HCT116 (cell line): ENCODE measurements around the gene DIP2B. TPM values are rescaled to one million over a fixed set of nuclear protein-coding genes. Genes with fewer than 3 reads are reported as not detected.
"Not testable (repeated sequence)": the region's sequence is repeated elsewhere in the genome, so short reads cannot be mapped to it uniquely, and the experiment has no call there.

Experiments
- ATAC-seq: fragments of 200-7000 bp; cut with Tn5 transposase; 2 replicates; pipeline ENCODE4 v1.9.1; 2020; ENCODE audit warnings: mild to moderate bottlenecking, moderate library complexity
- BruUV-seq: library from RNA; stranded (reverse); fragments of 400-500 nt; replicated peaks from 2 replicates; lab custom pipeline; 2021; lab: Mats Ljungman, UMichigan
- CTCF ChIA-PET: fragments of 300-600 bp; sonication (Branson Sonifier 250); formaldehyde crosslinking; loops from one replicate; lab custom pipeline; 2021; ENCODE audit warnings: antibody characterized with exemption; lab: Charles Lee
- POLR2A ChIA-PET: fragments of 300-600, 350-600 bp; sonication (Branson Sonifier 250); formaldehyde crosslinking; loops from one replicate; lab custom pipeline; 2021; ENCODE audit warnings: antibody characterized with exemption; lab: Charles Lee
- RAD21 ChIA-PET, 2 experiments: fragments of 300-600 bp; sonication (Branson Sonifier 250); formaldehyde crosslinking; loops; one replicate each; lab custom pipeline; 2023; ENCODE audit warnings: low total read pairs in 2 of 2; ENCODE audit not compliant: uncharacterized antibody in 2 of 2, unreplicated experiment in 2 of 2, low non-redundant PET in 1 of 2; lab: Charles Lee
- DNase-seq: peaks from one replicate; pipeline ENCODE4 v3.0.0-alpha.2; 2010; ENCODE audit warnings: low read depth, low spot score
- H2AFZ ChIP-seq: fragments of 200-600 bp; shearing (Covaris generic), sonication (generic); 2 replicates; pipeline ENCODE4 v1.6.1; 2017; ENCODE audit warnings: low read depth, mixed run types, mixed read lengths, antibody characterized with exemption, low read length; ENCODE audit not compliant: poor library complexity, severe bottlenecking
- H3K27ac ChIP-seq: 2 replicates; pipeline ENCODE4 v1.5.1; 2012; ENCODE audit warnings: low read depth, low read length
- H3K27me3 ChIP-seq: fragments of 200-600 bp; sonication (generic); 2 replicates; pipeline ENCODE4 v1.6.1; 2016; ENCODE audit warnings: mixed run types, low read length, mixed read lengths; ENCODE audit not compliant: insufficient read depth
- H3K36me3 ChIP-seq, 2 experiments: fragments of 200-500 bp in 1 of 2; fragments of 200-600 bp in 1 of 2; sonication (Bioruptor generic) in 1 of 2; sonication (generic) in 1 of 2; 2 replicates each; pipeline versions ENCODE4 v1.5.1 to v1.6.1; 2014 to 2016; ENCODE audit warnings: low read length in 2 of 2, inconsistent platforms in 1 of 2, mixed read lengths in 1 of 2, mixed run types in 1 of 2; ENCODE audit not compliant: insufficient read depth in 2 of 2, control insufficient read depth in 1 of 2
- H3K4me1 ChIP-seq, 2 experiments: fragments of 200-600 bp in 1 of 2; sonication (generic) in 1 of 2; 2 replicates each; pipeline versions ENCODE4 v1.5.1 to v1.6.1; 2012 to 2017; ENCODE audit warnings: low read length in 2 of 2, inconsistent platforms in 1 of 2, mild to moderate bottlenecking in 1 of 2, mixed read lengths in 1 of 2, mixed run types in 1 of 2, moderate library complexity in 1 of 2; ENCODE audit not compliant: insufficient read depth in 2 of 2, control insufficient read depth in 1 of 2
- H3K4me2 ChIP-seq: fragments of 200-600 bp; sonication (generic); 2 replicates; pipeline ENCODE4 v1.6.1; 2017; ENCODE audit warnings: mixed run types, low read length, mixed read lengths
- H3K4me3 ChIP-seq, 2 experiments: fragments of 200-600 bp in 1 of 2; sonication (generic) in 1 of 2; replicated peaks in 1 of 2; 2 replicates each; pipeline ENCODE4 v1.5.1; 2011 to 2016; ENCODE audit warnings: low read length in 2 of 2, control low read depth in 1 of 2, low read depth in 1 of 2, mild to moderate bottlenecking in 1 of 2, mixed read lengths in 1 of 2, mixed run types in 1 of 2
- H3K79me2 ChIP-seq: fragments of 200-600 bp; sonication (generic); 2 replicates; pipeline ENCODE4 v1.6.1; 2017; ENCODE audit warnings: mild to moderate bottlenecking, mixed run types, low read length, moderate library complexity, mixed read lengths; ENCODE audit not compliant: insufficient read depth
- H3K9ac ChIP-seq: fragments of 200-600 bp; sonication (generic); 2 replicates; pipeline ENCODE4 v1.6.1; 2016; ENCODE audit warnings: low read length, mixed read lengths
- H3K9me2 ChIP-seq: fragments of 200-600 bp; sonication (generic), shearing (Covaris generic); 2 replicates; pipeline ENCODE4 v1.6.1; 2017; ENCODE audit warnings: mixed run types, mild to moderate bottlenecking, moderate library complexity; ENCODE audit not compliant: insufficient read depth
- H3K9me3 ChIP-seq, 2 experiments: fragments of 200-500 bp in 1 of 2; fragments of 200-600 bp in 1 of 2; sonication (Bioruptor generic) in 1 of 2; sonication (generic) in 1 of 2; 2 replicates each; pipeline ENCODE4 v1.6.1; 2014 to 2017; ENCODE audit warnings: low read length in 2 of 2, mixed read lengths in 2 of 2, inconsistent platforms in 1 of 2, low read depth in 1 of 2, mild to moderate bottlenecking in 1 of 2, mixed run types in 1 of 2, moderate library complexity in 1 of 2; ENCODE audit not compliant: control insufficient read depth in 1 of 2, insufficient read depth in 1 of 2
- H4K20me1 ChIP-seq: fragments of 200-600 bp; sonication (generic), shearing (Covaris generic); 2 replicates; pipeline ENCODE4 v1.6.1; 2017; ENCODE audit warnings: mixed run types, mild to moderate bottlenecking, moderate library complexity; ENCODE audit not compliant: insufficient read depth
- ATF3 ChIP-seq: IDR thresholded peaks from 2 replicates; pipeline ENCODE4 v1.6.1; 2012
- CBX3 ChIP-seq: IDR thresholded peaks from 2 replicates; pipeline ENCODE4 v1.6.1; 2012; ENCODE audit warnings: low read depth
- JUND ChIP-seq: IDR thresholded peaks from 2 replicates; pipeline ENCODE4 v1.6.1; 2012
- POLR2A ChIP-seq: IDR thresholded peaks from 2 replicates; pipeline ENCODE4 v1.7.0; 2011; ENCODE audit warnings: borderline replicate concordance; ENCODE audit not compliant: insufficient read depth, insufficient read length; ENCODE audit errors: extremely low read depth
- RAD21 ChIP-seq: IDR thresholded peaks from 2 replicates; pipeline ENCODE4 v1.6.1; 2012; ENCODE audit warnings: low read depth, mild to moderate bottlenecking
- REST ChIP-seq: IDR thresholded peaks from 2 replicates; pipeline ENCODE4 v1.6.1; 2012; ENCODE audit warnings: low read depth
- TCF7L2 ChIP-seq: IDR thresholded peaks from 2 replicates; pipeline ENCODE4 v1.7.0; 2011; ENCODE audit warnings: borderline replicate concordance, inconsistent platforms; ENCODE audit not compliant: insufficient read depth, insufficient read length; ENCODE audit errors: extremely low read depth
- YY1 ChIP-seq: IDR thresholded peaks from 2 replicates; pipeline ENCODE4 v1.6.1; 2011; ENCODE audit warnings: low read length, low read depth, moderate library complexity, mild to moderate bottlenecking; ENCODE audit not compliant: insufficient replicate concordance; ENCODE audit errors: extremely low read depth
- ZBTB33 ChIP-seq: IDR thresholded peaks from 2 replicates; pipeline ENCODE4 v1.6.1; 2011; ENCODE audit warnings: mild to moderate bottlenecking, low read length, moderate library complexity; ENCODE audit not compliant: insufficient replicate concordance; ENCODE audit errors: extremely low read depth
- ZNF274 ChIP-seq: fragments of 200-500 bp; sonication (Bioruptor generic); IDR thresholded peaks from 2 replicates; pipeline ENCODE4 v1.6.1; 2014; ENCODE audit warnings: mild to moderate bottlenecking, low read depth, low read length, inconsistent platforms
- intact Hi-C: fragments of 100-400 bp; cut with micrococcal nuclease; formaldehyde crosslinking; loops from 2 replicates; pipeline ENCODE4 v1.10.0; 2022
- total RNA-seq: library from RNA; stranded (reverse); gene quantifications from one replicate; pipeline ENCODE4 v1.2.1, GENCODE V29; 2021; ENCODE audit not compliant: unreplicated experiment

Gene DIP2B
- total RNA-seq, 1 experiment from 2014 or later = 32.3 TPM

GRCh38 chr12:50768813-50769212, 264.0 kb downstream of the DIP2B start:
- BruUV-seq, H2AFZ ChIP-seq, H3K9ac ChIP-seq, H3K4me3 ChIP-seq, DNase-seq, H3K9me3 ChIP-seq, H3K27ac ChIP-seq, H4K20me1 ChIP-seq, H3K27me3 ChIP-seq, H3K36me3 ChIP-seq, CTCF ChIA-PET, ATAC-seq, H3K9me2 ChIP-seq: not testable (repeated sequence)
- ChIA-PET POLR2A (interaction anchor here (1.0 kb wide), 1 partner anchor 18 kb away, joined by 3 read pairs; no protein-coding TSS in a partner anchor), RAD21 (interaction anchor here in 1 of 2 experiments (0.6 kb wide), 1 partner anchor 1402 kb away, joined by 3 read pairs; the partner anchor contains the start of gene SPATS2)
- Histone ChIP-seq H3K4me2 (peak overlapping the region; percentile 13; the same call in 1 of the 2 replicates), H3K79me2 (peaks cover 80% of the 10 kb centered on the region), H3K4me1 (peaks cover 35 to 42% of the 10 kb centered on the region in 2 experiments)
- intact Hi-C loops = loop anchor here (10.0 kb wide), 1 partner anchor 496 kb away; no protein-coding TSS in a partner anchor

DNA sequence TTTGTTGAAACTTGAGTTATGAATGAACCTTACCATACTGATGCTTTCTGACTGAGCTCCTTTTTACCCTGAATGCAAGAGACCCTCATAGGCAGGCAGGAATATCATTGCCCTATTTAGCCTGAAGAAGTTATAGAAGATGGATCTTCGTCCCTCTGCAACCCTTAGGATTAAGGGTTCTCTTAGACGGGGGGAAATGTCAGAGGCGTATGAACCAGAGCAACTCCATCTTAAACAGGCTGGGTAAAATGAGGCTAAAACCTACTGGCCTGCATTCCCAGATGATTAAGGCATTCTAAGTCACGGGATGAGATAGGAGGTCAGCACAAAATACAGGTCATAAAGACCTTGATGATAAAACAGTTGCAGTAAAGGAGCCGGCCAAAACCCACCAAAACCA, 266.6 kb downstream of the DIP2B start:
- no peak overlapping the region for H3K27ac ChIP-seq
- no peaks in the 10 kb centered on the region for H3K9me2 ChIP-seq
- no peaks in the 10 kb centered on the region for H3K36me3 ChIP-seq
- DNase-seq (no peak), ATAC-seq (no peak)
- no peak overlapping the region for H2AFZ ChIP-seq
- no peak overlapping the region for H3K4me2 ChIP-seq
- no peaks in the 10 kb centered on the region for H4K20me1 ChIP-seq
- peaks cover 49 to 50% of the 10 kb centered on the region in 2 experiments for H3K4me1 ChIP-seq
- ChIA-PET CTCF (interaction anchor here (0.9 kb wide), 1 partner anchor 570 kb away, joined by 3 read pairs; no protein-coding TSS in a partner anchor), POLR2A (no interaction called here), RAD21 (no interaction called here)
- H3K4me3 ChIP-seq = no peak overlapping the region
- TF ChIP-seq JUND (no peak), REST (no peak), ATF3 (no peak), TCF7L2 (no peak), CBX3 (no peak), POLR2A (no peak), ZNF274 (no peak), ZBTB33 (no peak), RAD21 (no peak), YY1 (no peak)
- peaks cover 82% of the 10 kb centered on the region for H3K79me2 ChIP-seq
- H3K9me3 ChIP-seq = no peaks in the 10 kb centered on the region
- intact Hi-C loops = no loop called here
- no TSS peak for BruUV-seq
- no peaks in the 10 kb centered on the region for H3K27me3 ChIP-seq
- H3K9ac ChIP-seq = no peak overlapping the region
